Stimulated activated CD8-positive, alpha-beta memory T cell treated with anti-CD3 and anti-CD28 coated beads, Interleukin-4, amount 100 ng/mL, for 4 hours (primary cell): ENCODE results near the gene TMEM234.
A peak's percentile ranks its signal among the peaks of the same experiment; 100 is the strongest.

Source experiments
- DNase-seq, 2 donors: peaks; one replicate each; pipeline ENCODE4 v3.0.0-alpha.2; 2020; ENCODE audit warnings: low read depth in 2 of 2, low spot score in 1 of 2

Gene TMEM234

DNA sequence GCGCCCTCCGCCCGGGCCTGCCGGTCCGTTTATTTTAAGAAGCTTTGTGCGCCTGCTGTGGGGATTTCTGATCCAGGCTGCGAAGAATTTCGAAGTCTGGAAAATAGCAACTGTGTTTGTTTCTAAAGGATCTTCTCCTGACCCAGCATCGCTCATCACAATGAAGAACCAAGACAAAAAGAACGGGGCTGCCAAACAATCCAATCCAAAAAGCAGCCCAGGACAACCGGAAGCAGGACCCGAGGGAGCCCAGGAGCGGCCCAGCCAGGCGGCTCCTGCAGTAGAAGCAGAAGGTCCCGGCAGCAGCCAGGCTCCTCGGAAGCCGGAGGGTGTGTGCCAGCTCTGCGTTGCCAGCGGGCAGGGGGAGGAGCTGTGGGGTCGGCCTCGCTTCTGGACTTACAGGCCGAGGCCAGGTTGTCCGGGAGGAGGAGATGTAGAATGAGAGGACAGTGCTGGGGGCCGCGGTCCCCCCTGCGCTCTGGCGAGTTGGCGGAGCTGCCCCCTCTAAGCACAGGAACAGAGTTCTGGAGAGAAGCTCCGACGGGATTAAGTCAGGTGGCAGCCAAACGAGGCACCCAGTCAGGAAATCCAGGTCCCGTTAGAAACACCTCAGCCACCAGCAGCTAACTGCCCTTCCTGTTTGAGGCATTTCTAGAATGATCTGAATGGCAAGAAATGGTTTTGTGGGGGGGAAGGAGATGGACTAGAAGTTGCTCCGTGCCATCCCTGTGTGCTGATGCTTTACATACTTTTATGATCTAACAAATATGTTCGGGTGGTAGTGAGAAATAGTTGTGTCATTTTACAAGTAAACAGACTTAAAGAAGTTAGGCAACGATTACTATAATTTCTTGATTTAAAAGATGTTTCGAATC, 41.7 kb downstream of the TMEM234 start:
- no peak for DNase-seq

- DNase-seq = peak; percentile 71 to 79
Observed at GRCh38 chr1:32179443-32180185, 42.5 kb downstream of the TMEM234 start, which contains the start of gene TXLNA. TXLNA (plus strand) TSS chr1:32179675; CDS start chr1:32180346, 671 bp downstream.

- no peak for DNase-seq
Observed at GRCh38 chr1:32179193-32179442, 43.0 kb downstream of the TMEM234 start.

DNA sequence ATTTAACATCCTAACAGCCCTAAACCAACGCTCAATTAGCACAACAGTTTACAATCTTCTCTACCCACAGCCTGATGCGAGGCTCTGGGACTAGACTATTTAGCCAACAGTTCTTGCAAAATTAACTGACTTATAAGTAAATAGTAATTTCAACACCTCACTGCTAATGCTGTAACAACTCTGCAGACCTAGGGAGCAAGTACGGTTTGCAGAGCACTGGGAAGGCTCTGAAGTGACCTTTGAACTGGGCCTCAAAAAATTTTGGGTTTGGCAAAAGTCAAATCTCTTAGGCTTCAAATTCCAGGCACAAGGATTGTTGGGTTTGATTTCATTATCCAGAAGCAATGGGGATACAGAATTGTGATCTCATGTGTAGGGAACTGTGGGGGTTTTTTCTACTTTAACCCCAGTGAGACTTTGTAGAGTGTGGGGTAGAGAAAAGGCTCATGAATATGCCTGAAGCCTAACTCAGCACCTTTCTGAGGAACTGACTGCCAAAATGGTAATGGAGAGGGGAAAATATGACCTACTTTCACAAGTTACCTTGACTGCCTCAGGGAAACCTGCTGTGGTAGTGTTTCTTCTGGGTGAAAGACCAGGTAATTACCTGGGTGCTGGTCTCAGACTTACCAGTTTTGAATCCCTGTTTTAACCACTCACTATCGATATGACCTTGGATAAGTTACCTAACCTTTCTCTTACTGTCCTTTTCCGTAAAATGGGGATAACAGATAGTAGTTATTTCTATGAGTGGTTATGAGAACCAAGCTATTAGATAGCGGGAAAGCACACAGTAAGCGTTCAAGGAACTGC, 43.6 kb downstream of the TMEM234 start:
- DNase-seq = no peak

DNA sequence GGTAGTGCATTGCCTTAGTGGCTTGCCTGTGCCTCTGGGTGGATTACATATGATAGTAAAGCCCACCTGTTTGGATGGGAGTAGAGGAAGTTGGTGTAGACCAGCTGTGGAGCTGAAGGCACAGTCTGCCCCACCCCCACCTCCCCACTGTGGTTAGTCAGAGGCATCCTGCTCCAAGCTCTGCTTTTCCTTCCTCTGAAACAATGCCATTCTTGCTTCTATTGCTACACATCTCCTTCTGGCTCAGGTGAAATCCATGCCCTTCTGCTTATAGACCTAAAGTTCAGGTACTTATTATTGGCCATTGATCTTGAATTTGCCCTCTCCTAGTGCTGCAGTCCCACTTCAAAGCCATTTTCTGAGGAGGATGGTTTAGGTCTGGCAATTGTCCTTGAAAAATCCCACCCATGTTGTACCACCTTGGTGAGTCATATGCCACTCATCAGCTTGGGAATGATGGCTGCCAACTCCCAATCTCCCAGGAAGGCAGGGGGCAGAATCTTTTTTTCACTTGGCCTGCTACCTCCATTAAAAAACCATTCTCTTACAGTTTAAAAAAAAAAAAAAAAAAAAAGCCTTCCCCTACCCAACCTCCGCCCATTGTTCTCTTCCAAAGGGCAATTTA, 49.4 kb downstream of the TMEM234 start:
- DNase-seq = no peak

GRCh38 chr1:32170991-32171390, 51.2 kb downstream of the TMEM234 start:
- no peak for DNase-seq
